Heart left ventricle (tissue), 13 donors: ENCODE data around the gene N4BP3.
"Not testable (repeated sequence)": the region's sequence is repeated elsewhere in the genome, so short reads cannot be mapped to it uniquely, and the experiment has no call there.

Source experiments
- POLR2A ChIP-seq, 2 donors: fragments of 450-650 bp; IDR thresholded peaks; one replicate each; pipeline ENCODE4 v1.6.1; 2017; ENCODE audit warnings: antibody characterized with exemption in 2 of 2, mild to moderate bottlenecking in 2 of 2, moderate library complexity in 2 of 2
- TF ChIP-seq, protein P1 (sequence below), 12 donors: fragments of 200-600 bp; sonication (generic) in 4 of 12; IDR thresholded peaks; one replicate each; pipeline versions ENCODE4 v1.5.0 to v1.8.0; 2018 to 2022; ENCODE audit warnings: antibody characterized with exemption in 12 of 12, mild to moderate bottlenecking in 5 of 12
- donor health status: ischemic (EF 13 %, LVEDD 7.1; RV severe dilation, severe dysfunction).
- donor health status: DM: no; HTN: yes; CAD: no.
- donor health status: DM: no; HTN: no; CAD: no.
- donor health status: ischemic (EF 25% LVEDD 6.9; RV normal size, moderate dysfunction).
- donor health status: ischemic (EF 25% LVEDD 5.7; RV mildly dilated, moderate dysfunction).
- donor health status: ischemic (EF 35%, LVEDD 5.7; RV mildly dilated, moderate dysfunction).
- donor health status: nonischemic (EF 11% LVEDD 7.7; RV severe dilation, severe dysfunction).
- donor health status: DM: yes; HTN: yes; CAD: no.
- donor health status: PGD.
- donor health status: ischemic (EF 29% LVEDD 5.4; RV normal size, mild dysfunction).
- donor health status: nonischemic (EF 23%, LVEDD 6.1; RV moderate dilation, normal function).

DNA sequence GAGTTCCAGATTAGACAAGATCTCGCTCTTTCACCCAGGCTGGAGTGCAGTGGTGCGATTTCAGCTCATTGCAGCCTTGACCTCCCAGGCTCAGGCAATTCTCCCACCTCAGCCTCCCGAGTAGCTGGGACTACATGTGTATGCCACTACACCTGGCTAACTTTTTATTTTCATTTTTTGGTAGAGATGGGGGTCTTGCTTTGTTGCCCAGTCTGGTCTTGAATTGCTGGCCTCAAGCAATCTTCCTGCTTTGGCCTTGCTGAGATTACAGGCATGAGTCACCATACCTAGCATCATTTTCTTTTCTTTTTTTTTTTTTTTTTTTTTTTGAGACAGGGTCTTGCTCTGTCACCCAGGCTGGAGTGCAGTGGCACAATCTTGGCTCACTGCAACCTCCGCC, 36.4 kb upstream of the N4BP3 start:
- TF ChIP-seq, protein P1, sequence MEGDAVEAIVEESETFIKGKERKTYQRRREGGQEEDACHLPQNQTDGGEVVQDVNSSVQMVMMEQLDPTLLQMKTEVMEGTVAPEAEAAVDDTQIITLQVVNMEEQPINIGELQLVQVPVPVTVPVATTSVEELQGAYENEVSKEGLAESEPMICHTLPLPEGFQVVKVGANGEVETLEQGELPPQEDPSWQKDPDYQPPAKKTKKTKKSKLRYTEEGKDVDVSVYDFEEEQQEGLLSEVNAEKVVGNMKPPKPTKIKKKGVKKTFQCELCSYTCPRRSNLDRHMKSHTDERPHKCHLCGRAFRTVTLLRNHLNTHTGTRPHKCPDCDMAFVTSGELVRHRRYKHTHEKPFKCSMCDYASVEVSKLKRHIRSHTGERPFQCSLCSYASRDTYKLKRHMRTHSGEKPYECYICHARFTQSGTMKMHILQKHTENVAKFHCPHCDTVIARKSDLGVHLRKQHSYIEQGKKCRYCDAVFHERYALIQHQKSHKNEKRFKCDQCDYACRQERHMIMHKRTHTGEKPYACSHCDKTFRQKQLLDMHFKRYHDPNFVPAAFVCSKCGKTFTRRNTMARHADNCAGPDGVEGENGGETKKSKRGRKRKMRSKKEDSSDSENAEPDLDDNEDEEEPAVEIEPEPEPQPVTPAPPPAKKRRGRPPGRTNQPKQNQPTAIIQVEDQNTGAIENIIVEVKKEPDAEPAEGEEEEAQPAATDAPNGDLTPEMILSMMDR (IDR thresholded peaks at IDR 0.05) = not testable (repeated sequence)
- TF ChIP-seq POLR2A (IDR thresholded peaks at IDR 0.05) = not testable (repeated sequence)
